ENCODE data around the gene ACTR8. TPM values are rescaled to one million over a fixed set of nuclear protein-coding genes. Genes with fewer than 3 reads are reported as not detected.

The ACTR8 gene
- total and polyA plus RNA-seq, 2 of the 4 experiments (the other 2 are of a cell fraction) = 20.3 to 31.4 TPM

DNA sequence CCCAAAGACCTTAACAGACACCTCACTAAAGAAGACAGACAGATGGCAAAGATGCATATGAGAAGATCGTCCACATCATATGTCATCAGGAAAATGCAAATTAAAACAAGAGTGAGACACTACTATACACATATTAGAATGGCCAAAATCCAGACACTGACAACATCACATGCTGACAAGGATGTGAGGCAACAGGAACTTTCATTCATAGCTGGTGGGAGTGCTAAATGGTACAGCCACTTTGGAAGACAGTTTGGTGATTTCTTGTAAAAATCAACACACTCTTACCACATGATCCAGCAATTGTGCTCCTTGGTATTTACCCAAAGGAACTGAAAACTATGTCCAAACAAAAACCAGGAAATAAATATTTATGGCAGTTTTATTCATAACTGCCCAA lies 53.4 kb downstream of the ACTR8 start:
- H3K9ac ChIP-seq (ENCODE audit: low read depth, low read length) = no peak overlapping the region
- no CpG with 5 or more reads among the region's 1 CpG for WGBS, 2 experiments (ENCODE audit: extremely low coverage in 2 of 2, insufficient read length in 1 of 2)
- H3K14ac ChIP-seq (replicated peaks; ENCODE audit: low read depth, low read length) = no peak overlapping the region
- no peaks in the 10 kb centered on the region for H3K27me3 ChIP-seq (ENCODE audit: control insufficient read depth, insufficient read depth, low read length)
- H3K4me1 ChIP-seq (ENCODE audit: control insufficient read depth, insufficient read depth, low read length) = no peaks in the 10 kb centered on the region
- H3K4ac ChIP-seq (ENCODE audit: low read depth, low read length) = no peak overlapping the region
- no peaks in the 10 kb centered on the region for H3K36me3 ChIP-seq (ENCODE audit: control insufficient read depth, insufficient read depth, low read length)
- H3K4me2 ChIP-seq (ENCODE audit: low read depth, low read length) = no peak overlapping the region
- H2BK15ac ChIP-seq (ENCODE audit: low read depth, low read length) = no peak overlapping the region
- H2AK5ac ChIP-seq (ENCODE audit: low read depth, low read length) = no peak overlapping the region
- H2AK9ac ChIP-seq (replicated peaks; ENCODE audit: low read depth, low read length, poor library complexity) = no peak overlapping the region
- no peak overlapping the region for H3K27ac ChIP-seq (ENCODE audit: insufficient read depth, low read length)
- dilution Hi-C loops (cut with HindIII; ENCODE audit: low sequenced_read_pairs, unreplicated experiment) = no loop called here
- H3K4me3 ChIP-seq (ENCODE audit: insufficient read depth, low read depth, low read length) = no peak overlapping the region
- H4K20me1 ChIP-seq (ENCODE audit: insufficient read depth, low read length) = no peaks in the 10 kb centered on the region
- no peaks in the 10 kb centered on the region for H3K9me1 ChIP-seq (ENCODE audit: insufficient read depth, low read length)
- no peak overlapping the region for H2BK5ac ChIP-seq (ENCODE audit: low read depth, low read length, poor library complexity, severe bottlenecking)
- CTCF ChIA-PET = no interaction called here
- BruUV-seq (replicated peaks) = no TSS peak
- no peak overlapping the region for H2AFZ ChIP-seq (replicated peaks; ENCODE audit: low read length, poor library complexity)
- POLR2A ChIA-PET (ENCODE audit: unreplicated experiment) = no interaction called here
- H3K9me3 ChIP-seq (ENCODE audit: control insufficient read depth, insufficient read depth, low read length) = no peaks in the 10 kb centered on the region
- TF ChIP-seq MAFK (IDR thresholded peaks at IDR 0.05; ENCODE audit: low read depth, low read length) (no peak), RAD21 (IDR thresholded peaks at IDR 0.05; ENCODE audit: low read length) (no peak), CEBPB (IDR thresholded peaks at IDR 0.05; ENCODE audit: low read depth, low read length) (no peak), POLR2A (IDR thresholded peaks at IDR 0.05; ENCODE audit: low read depth, low read length) (no peak), RCOR1 (IDR thresholded peaks at IDR 0.05; ENCODE audit: insufficient replicate concordance, low read length) (no peak), NFE2L2 (IDR thresholded peaks at IDR 0.05; ENCODE audit: low read depth, low read length) (no peak), FOS (IDR thresholded peaks at IDR 0.05; ENCODE audit: low read depth, low read length) (no peak), RFX5 (IDR thresholded peaks at IDR 0.05; ENCODE audit: low read depth, low read length) (no peak), CHD1 (IDR thresholded peaks at IDR 0.05; ENCODE audit: low read depth, low read length) (no peak), SMC3 (IDR thresholded peaks at IDR 0.05; ENCODE audit: low read depth, low read length) (no peak), MXI1 (IDR thresholded peaks at IDR 0.05; ENCODE audit: borderline replicate concordance, low read depth, low read length) (no peak), MAZ (IDR thresholded peaks at IDR 0.05; ENCODE audit: borderline replicate concordance, low read depth, low read length) (no peak), BHLHE40 (IDR thresholded peaks at IDR 0.05; ENCODE audit: low read depth, low read length) (no peak)
- TF ChIP-seq, protein P1, sequence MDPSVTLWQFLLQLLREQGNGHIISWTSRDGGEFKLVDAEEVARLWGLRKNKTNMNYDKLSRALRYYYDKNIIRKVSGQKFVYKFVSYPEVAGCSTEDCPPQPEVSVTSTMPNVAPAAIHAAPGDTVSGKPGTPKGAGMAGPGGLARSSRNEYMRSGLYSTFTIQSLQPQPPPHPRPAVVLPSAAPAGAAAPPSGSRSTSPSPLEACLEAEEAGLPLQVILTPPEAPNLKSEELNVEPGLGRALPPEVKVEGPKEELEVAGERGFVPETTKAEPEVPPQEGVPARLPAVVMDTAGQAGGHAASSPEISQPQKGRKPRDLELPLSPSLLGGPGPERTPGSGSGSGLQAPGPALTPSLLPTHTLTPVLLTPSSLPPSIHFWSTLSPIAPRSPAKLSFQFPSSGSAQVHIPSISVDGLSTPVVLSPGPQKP (IDR thresholded peaks at IDR 0.05; ENCODE audit: borderline replicate concordance, low read depth, low read length) = no peak
- TF ChIP-seq, protein P2, sequence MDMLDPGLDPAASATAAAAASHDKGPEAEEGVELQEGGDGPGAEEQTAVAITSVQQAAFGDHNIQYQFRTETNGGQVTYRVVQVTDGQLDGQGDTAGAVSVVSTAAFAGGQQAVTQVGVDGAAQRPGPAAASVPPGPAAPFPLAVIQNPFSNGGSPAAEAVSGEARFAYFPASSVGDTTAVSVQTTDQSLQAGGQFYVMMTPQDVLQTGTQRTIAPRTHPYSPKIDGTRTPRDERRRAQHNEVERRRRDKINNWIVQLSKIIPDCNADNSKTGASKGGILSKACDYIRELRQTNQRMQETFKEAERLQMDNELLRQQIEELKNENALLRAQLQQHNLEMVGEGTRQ (IDR thresholded peaks at IDR 0.05; ENCODE audit: low read depth, low read length) = no peak
- TF ChIP-seq, protein P3, sequence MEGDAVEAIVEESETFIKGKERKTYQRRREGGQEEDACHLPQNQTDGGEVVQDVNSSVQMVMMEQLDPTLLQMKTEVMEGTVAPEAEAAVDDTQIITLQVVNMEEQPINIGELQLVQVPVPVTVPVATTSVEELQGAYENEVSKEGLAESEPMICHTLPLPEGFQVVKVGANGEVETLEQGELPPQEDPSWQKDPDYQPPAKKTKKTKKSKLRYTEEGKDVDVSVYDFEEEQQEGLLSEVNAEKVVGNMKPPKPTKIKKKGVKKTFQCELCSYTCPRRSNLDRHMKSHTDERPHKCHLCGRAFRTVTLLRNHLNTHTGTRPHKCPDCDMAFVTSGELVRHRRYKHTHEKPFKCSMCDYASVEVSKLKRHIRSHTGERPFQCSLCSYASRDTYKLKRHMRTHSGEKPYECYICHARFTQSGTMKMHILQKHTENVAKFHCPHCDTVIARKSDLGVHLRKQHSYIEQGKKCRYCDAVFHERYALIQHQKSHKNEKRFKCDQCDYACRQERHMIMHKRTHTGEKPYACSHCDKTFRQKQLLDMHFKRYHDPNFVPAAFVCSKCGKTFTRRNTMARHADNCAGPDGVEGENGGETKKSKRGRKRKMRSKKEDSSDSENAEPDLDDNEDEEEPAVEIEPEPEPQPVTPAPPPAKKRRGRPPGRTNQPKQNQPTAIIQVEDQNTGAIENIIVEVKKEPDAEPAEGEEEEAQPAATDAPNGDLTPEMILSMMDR (conservative IDR thresholded peaks at IDR 0.05; ENCODE audit: low read depth, low read length) = no peak
- H2BK20ac ChIP-seq (ENCODE audit: low read depth, low read length) = no peak overlapping the region
- no peak overlapping the region for H4K8ac ChIP-seq (ENCODE audit: low read depth in 2 of 2, low read length in 2 of 2)
- no peak overlapping the region for H4K5ac ChIP-seq (ENCODE audit: low read depth, low read length)
- intact Hi-C loops (cut with micrococcal nuclease) = no loop called here
- H3K18ac ChIP-seq (ENCODE audit: low read depth, low read length) = no peak overlapping the region
- in situ Hi-C loops (cut with MboI; ENCODE audit: low sequenced_read_pairs) = no loop called here
- H2BK120ac ChIP-seq (ENCODE audit: low read depth, low read length) = no peak overlapping the region
- DNase-seq (no peak), ATAC-seq (ENCODE audit: low read depth) (no peak)
- no peaks in the 10 kb centered on the region for H3K79me1 ChIP-seq (ENCODE audit: low read depth in 1 of 2, low read length in 2 of 2)
- no peak overlapping the region for H4K91ac ChIP-seq (ENCODE audit: insufficient read depth, low read depth, low read length)
- no peak overlapping the region for H3K56ac ChIP-seq (ENCODE audit: extremely low read depth, insufficient read depth, low read length)
- H3K23ac ChIP-seq (ENCODE audit: low read depth, low read length) = no peak overlapping the region
